H1 (cell line): Measurements from ENCODE around the gene SPRING1. TPM values are rescaled to one million over a fixed set of nuclear protein-coding genes. Genes with fewer than 3 reads are reported as not detected.

Experiments used
- CHD1 ChIP-seq: IDR thresholded peaks from 2 replicates; pipeline ENCODE4 v1.6.1; 2012; ENCODE audit warnings: low read depth, low read length, improper control_type of control experiment
- CHD2 ChIP-seq: IDR thresholded peaks from 2 replicates; pipeline ENCODE4 v1.6.1; 2012; ENCODE audit warnings: low read length, improper control_type of control experiment
- KDM5A ChIP-seq: fragments of 200-600 bp; IDR thresholded peaks from 2 replicates; pipeline ENCODE4 v1.7.1; 2012; ENCODE audit warnings: mild to moderate bottlenecking, low read length, inconsistent platforms, mixed read lengths
- NANOG ChIP-seq: IDR thresholded peaks from 2 replicates; pipeline ENCODE4 v1.6.1; 2011; ENCODE audit warnings: low read length, low read depth, mild to moderate bottlenecking, inconsistent platforms; ENCODE audit not compliant: insufficient read depth, poor library complexity, severe bottlenecking
- PHF8 ChIP-seq: fragments of 200-600 bp; sonication (generic); conservative IDR thresholded peaks from 2 replicates; pipeline ENCODE4 v1.7.1; 2012; ENCODE audit warnings: low read depth, mild to moderate bottlenecking, inconsistent platforms, low read length, moderate library complexity
- POLR2A ChIP-seq, 2 experiments: IDR thresholded peaks; 1 replicate in 1 of 2; 2 replicates in 1 of 2; pipeline ENCODE4 v1.6.1; 2011; ENCODE audit warnings: low read depth in 2 of 2, low read length in 2 of 2, mild to moderate bottlenecking in 2 of 2; ENCODE audit errors: control extremely low read depth in 1 of 2
- RBBP5 ChIP-seq: IDR thresholded peaks from 2 replicates; pipeline ENCODE4 v1.7.1; 2012; ENCODE audit warnings: low read depth, mild to moderate bottlenecking, inconsistent platforms, low read length, moderate library complexity, borderline replicate concordance
- SP2 ChIP-seq: IDR thresholded peaks from 2 replicates; pipeline ENCODE4 v1.6.1; 2012; ENCODE audit warnings: mild to moderate bottlenecking, low read length, inconsistent platforms
- YY1 ChIP-seq: IDR thresholded peaks from 2 replicates; pipeline ENCODE4 v1.6.1; 2011; ENCODE audit warnings: low read depth, mild to moderate bottlenecking, low read length
- polyA plus RNA-seq, 7 experiments: library from polyadenylated mRNA; depleted of rRNA in 3 of 7; stranded (reverse) in 5 of 7; unstranded in 2 of 7; fragments of >200 nt in 5 of 7; fragments of 200-250 nt in 2 of 7; gene quantifications; 1 replicate in 5 of 7; 2 replicates in 1 of 7; 4 replicates in 1 of 7; pipeline versions ENCODE4 v1.2.1 to v1.2.3, GENCODE V29; 2011 to 2013; ENCODE audit warnings: missing spikeins in 2 of 7, mixed read lengths in 2 of 7
- total RNA-seq: library from RNA; stranded (reverse); fragmentation: NEBNext Ultra II Directional; extraction: Animal tissue kit (Norgen Biotek cat#: 25700); gene quantifications from 2 replicates; pipeline ENCODE4 v1.2.1, GENCODE V29; 2021

The SPRING1 gene
- total and polyA plus RNA-seq, 2 of the 8 experiments (the other 6 are each of a cell fraction or from before 2014, with no cell fraction given), result 14.3 to 46.5 TPM

- TF ChIP-seq SP2, result no peak
- TF ChIP-seq POLR2A (IDR thresholded peaks at IDR 0.05; ENCODE audit: control extremely low read depth in 1 of 2, low read depth in 2 of 2, low read length in 2 of 2), result no peak
- no peak for TF ChIP-seq CHD2
- TF ChIP-seq KDM5A, result no peak
- no peak for TF ChIP-seq PHF8
- no peak for TF ChIP-seq RBBP5
- TF ChIP-seq CHD1, result no peak
- no peak for TF ChIP-seq NANOG
- no peak for TF ChIP-seq YY1
Measured at GRCh38 chr12:116780942-116781341, 43.1 kb upstream of the SPRING1 start (continued).
